Measurements from ENCODE around the gene B3GNT9. TPM values are rescaled to one million over a fixed set of nuclear protein-coding genes. Genes with fewer than 3 reads are reported as not detected.

Gene B3GNT9
- total and polyA plus RNA-seq, 2 of the 8 experiments (the other 6 are each of a cell fraction or from before 2014, with no cell fraction given): 3.5 to 9.0 TPM

DNA sequence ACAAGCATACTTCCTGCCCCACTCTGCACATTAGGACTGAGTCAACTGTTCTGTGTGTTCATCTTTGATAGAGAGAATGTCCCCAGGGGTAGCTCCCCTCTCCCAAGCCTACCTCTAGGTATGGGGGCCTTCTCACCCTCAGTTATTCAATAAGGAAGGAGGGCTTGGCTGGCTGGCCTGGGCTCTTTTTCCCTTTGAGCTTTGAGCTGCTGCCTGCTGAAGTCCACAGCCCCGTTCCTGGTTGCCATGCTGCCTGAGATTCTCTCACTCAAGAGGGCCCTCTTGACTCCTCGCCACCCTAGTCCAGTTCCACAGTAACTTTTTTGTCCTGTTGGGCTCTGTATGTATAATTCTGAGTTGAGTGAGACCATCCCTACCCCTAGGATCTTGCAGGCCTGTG is 5.1 kb downstream of the B3GNT9 start:
- peaks cover 13 to 42% (median 33%) of the 10 kb centered on the region in 4 experiments; a peak in 7 of 8 replicates for H3K36me3 ChIP-seq (ENCODE audit: control insufficient read depth in 2 of 4, insufficient read depth in 4 of 4, low read length in 3 of 4)
- no peak overlapping the region for H2BK5ac ChIP-seq (ENCODE audit: low read depth, low read length)
- H2BK12ac ChIP-seq (ENCODE audit: low read depth, low read length): no peak overlapping the region
- H3K14ac ChIP-seq (ENCODE audit: insufficient read length): no peak overlapping the region
- H4K20me1 ChIP-seq (replicated peaks in 1 of 2; ENCODE audit: control insufficient read depth in 1 of 2, insufficient read depth in 2 of 2, low read length in 2 of 2): peaks cover 3 to 20% of the 10 kb centered on the region in 2 experiments
- ChIA-PET POLR2A (ENCODE audit: partially characterized antibody) (interaction anchor here (1.0 kb wide), 1 partner anchor 26 kb away, joined by 3 read pairs; no protein-coding TSS in a partner anchor), CTCF (ENCODE audit: partially characterized antibody) (interaction anchor here (1.4 to 3.1 kb wide), 4 partner anchors 10 to 128 kb away, joined by 3 to 12 read pairs (median 6); no protein-coding TSS in a partner anchor)
- peaks cover 0 to 5% (median 4%) of the 10 kb centered on the region in 4 experiments; a peak in 4 of 7 replicates for H3K4me1 ChIP-seq (replicated peaks in 1 of 4; ENCODE audit: control insufficient read depth in 3 of 4, insufficient read depth in 4 of 4, low read length in 3 of 4)
- H2BK120ac ChIP-seq (replicated peaks; ENCODE audit: low read depth, low read length): no peak overlapping the region
- DNase-seq (ENCODE audit: low read depth in 1 of 2, low spot score in 2 of 2): no peak
- no peak overlapping the region for H3K4ac ChIP-seq (replicated peaks; ENCODE audit: insufficient read length, low read depth, low read length)
- peaks cover 10% of the 10 kb centered on the region; the same call in 1 of the 2 replicates for H3K23me2 ChIP-seq (ENCODE audit: low read depth, low read length)
- H2BK15ac ChIP-seq (ENCODE audit: low read length): no peak overlapping the region
- no peak overlapping the region for H3K18ac ChIP-seq (ENCODE audit: extremely low read depth, low read length)
- no peak overlapping the region for H2AFZ ChIP-seq (ENCODE audit: low read length)
- H3K9ac ChIP-seq (replicated peaks in 1 of 4; ENCODE audit: extremely low read depth in 1 of 4, low read depth in 3 of 4, low read length in 3 of 4): no peak overlapping the region
- no peak overlapping the region for H3K4me3 ChIP-seq (ENCODE audit: extremely low read depth in 1 of 4, insufficient read depth in 2 of 4, low read depth in 3 of 4, low read length in 4 of 4)
- H3K79me2 ChIP-seq (ENCODE audit: control insufficient read depth in 1 of 2, insufficient read depth in 2 of 2, low read length in 2 of 2): no peaks in the 10 kb centered on the region
- H4K5ac ChIP-seq (ENCODE audit: insufficient read length, low read depth, low read length): no peak overlapping the region
- H4K8ac ChIP-seq (ENCODE audit: extremely low read depth, insufficient read depth, low read length): no peak overlapping the region
- no peaks in the 10 kb centered on the region for H3K79me1 ChIP-seq (ENCODE audit: low read depth, low read length)
- H3K27me3 ChIP-seq (replicated peaks in 1 of 4; ENCODE audit: control insufficient read depth in 3 of 4, extremely low read depth in 1 of 4, insufficient read depth in 3 of 4, low read length in 3 of 4): peaks cover 0 to 6% (median under 1%) of the 10 kb centered on the region in 4 experiments; a peak in 4 of 7 replicates
- H3K4me2 ChIP-seq (ENCODE audit: insufficient read depth in 1 of 2, low read depth in 2 of 2, low read length in 2 of 2): no peak overlapping the region
- H3K23ac ChIP-seq (ENCODE audit: insufficient read length): no peak overlapping the region
- H4K91ac ChIP-seq (replicated peaks; ENCODE audit: insufficient read length, low read length): no peak overlapping the region
- no peaks in the 10 kb centered on the region; a peak in 1 of 4 replicates for H3K9me3 ChIP-seq (ENCODE audit: insufficient read depth in 2 of 2, low read depth in 1 of 2, low read length in 1 of 2)
- H3K27ac ChIP-seq (ENCODE audit: low read depth, low read length): no peak overlapping the region
- FAIRE-seq: no peak
- no peak overlapping the region for H2AK5ac ChIP-seq (ENCODE audit: low read depth, low read length)
- 100% methylated on average over 2 of the region's 2 CpGs; no CpG with 5 or more reads in 1 of the 2 experiments for WGBS, 2 experiments (ENCODE audit: extremely low coverage in 1 of 2, insufficient coverage in 1 of 2, insufficient read length in 1 of 2, insufficient replicate concordance in 2 of 2, low coverage in 1 of 2, low lambda C conversion rate in 2 of 2, missing lambda C conversion rate in 1 of 2)
- no peak overlapping the region for H3K56ac ChIP-seq (replicated peaks; ENCODE audit: insufficient read length, low read depth, low read length)
- no peak overlapping the region for H2BK20ac ChIP-seq (ENCODE audit: low read length)
- TF ChIP-seq EZH2 (IDR thresholded peaks at IDR 0.05; ENCODE audit: low read depth, low read length, severe bottlenecking) (no peak), CREB1 (IDR thresholded peaks at IDR 0.05) (no peak), GTF2F1 (IDR thresholded peaks at IDR 0.05; ENCODE audit: borderline replicate concordance, low read depth, low read length) (no peak), SIRT6 (IDR thresholded peaks at IDR 0.05; ENCODE audit: low read length) (no peak), CBX8 (IDR thresholded peaks at IDR 0.05; ENCODE audit: borderline replicate concordance, low read depth, low read length) (no peak), ATF2 (IDR thresholded peaks at IDR 0.05; ENCODE audit: low read length) (no peak), CTBP2 (IDR thresholded peaks at IDR 0.05; ENCODE audit: borderline replicate concordance, insufficient read depth, insufficient read length, low read length) (no peak), JUN (IDR thresholded peaks at IDR 0.05; ENCODE audit: low read depth, low read length) (no peak), BCL11A (IDR thresholded peaks at IDR 0.05; ENCODE audit: low read depth in 2 of 2, low read length in 2 of 2) (no peak)
- TF ChIP-seq, protein P1, sequence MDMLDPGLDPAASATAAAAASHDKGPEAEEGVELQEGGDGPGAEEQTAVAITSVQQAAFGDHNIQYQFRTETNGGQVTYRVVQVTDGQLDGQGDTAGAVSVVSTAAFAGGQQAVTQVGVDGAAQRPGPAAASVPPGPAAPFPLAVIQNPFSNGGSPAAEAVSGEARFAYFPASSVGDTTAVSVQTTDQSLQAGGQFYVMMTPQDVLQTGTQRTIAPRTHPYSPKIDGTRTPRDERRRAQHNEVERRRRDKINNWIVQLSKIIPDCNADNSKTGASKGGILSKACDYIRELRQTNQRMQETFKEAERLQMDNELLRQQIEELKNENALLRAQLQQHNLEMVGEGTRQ (IDR thresholded peaks at IDR 0.05; ENCODE audit: low read length): no peak
